ENCODE measurements around the gene ATL2.

ATL2 gene

DNA sequence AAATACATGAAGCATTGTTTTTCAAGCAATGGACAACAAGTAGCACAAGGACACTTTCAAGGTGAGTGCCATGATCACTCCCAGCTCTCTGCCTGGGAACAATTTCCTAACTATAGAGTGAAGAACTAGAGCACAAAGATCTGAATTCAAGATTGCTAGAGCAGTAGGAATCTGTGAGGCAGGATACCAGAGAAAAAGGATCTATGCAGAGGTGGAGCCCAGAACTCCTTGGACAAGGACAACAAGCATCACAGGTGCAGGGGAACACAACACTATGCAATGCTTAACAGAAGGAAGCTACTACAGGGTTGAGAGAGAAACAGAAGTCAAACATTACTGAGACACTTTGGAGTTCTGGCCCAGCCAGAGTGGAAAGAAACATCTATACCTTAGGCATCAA is 24.7 kb downstream of the ATL2 start:
- TF ChIP-seq CTCF (IDR thresholded peaks at IDR 0.05; ENCODE audit: extremely low read depth, missing control alignments): no peak

DNA sequence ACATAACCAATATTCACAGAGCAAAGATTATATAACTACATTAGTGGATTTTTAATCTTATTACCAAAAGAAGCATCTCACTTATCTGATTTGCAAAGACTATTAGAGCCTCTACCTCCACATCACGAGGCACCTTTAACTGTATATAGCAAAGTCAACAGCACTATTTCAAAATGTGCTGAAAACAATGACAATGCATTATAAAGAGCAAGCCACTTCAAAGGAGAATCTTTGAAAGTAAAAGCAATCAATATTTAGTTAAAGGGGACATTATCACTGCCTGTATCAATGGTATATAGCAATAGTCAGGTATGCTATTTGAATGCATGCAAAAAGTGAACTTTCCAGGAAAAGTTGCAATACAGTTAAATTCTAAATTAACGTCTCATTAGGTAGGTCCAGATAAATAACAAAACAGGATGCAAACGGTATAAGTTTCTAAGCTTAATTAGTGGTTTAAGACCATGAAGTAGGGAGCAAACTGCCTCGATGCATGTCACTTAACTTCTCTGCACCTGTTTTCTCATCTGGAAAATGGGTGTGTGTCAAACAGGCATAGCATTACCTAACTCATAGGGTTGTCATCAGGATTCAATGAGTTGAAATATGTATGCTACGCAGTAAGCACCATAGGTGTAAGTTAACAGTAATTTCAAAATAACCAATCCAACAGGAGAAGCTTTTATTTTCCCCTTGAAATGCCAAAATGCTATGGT is 31.6 kb downstream of the ATL2 start:
- no peak for DNase-seq (ENCODE audit: low spot score)

More for the DNA sequence above, 24.7 kb downstream of the ATL2 start:
- DNase-seq (ENCODE audit: low spot score): no peak

DNA sequence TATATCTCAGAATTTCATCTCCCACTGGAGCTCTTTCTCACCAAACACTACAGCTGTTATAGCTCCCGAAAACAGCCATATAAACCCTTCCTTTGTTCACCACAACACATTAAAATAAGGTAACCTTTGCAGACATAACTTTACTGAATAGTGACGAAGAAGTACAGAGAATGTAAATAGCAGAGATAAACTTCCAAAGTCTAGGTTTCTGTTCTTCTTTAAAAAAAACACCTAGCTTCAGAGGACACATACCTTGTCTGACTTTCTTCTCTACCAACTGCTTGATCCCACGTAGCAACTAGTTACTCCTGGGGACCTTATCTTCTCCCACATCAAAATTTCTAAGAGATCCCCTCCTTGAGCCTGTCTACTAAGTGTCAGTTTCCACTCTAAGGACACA is 32.3 kb downstream of the ATL2 start:
- no peak for DNase-seq (ENCODE audit: low spot score)
- TF ChIP-seq CTCF (IDR thresholded peaks at IDR 0.05; ENCODE audit: extremely low read depth, missing control alignments): no peak

More for the DNA sequence above, 31.6 kb downstream of the ATL2 start:
- TF ChIP-seq CTCF (IDR thresholded peaks at IDR 0.05; ENCODE audit: extremely low read depth, missing control alignments): no peak

DNA sequence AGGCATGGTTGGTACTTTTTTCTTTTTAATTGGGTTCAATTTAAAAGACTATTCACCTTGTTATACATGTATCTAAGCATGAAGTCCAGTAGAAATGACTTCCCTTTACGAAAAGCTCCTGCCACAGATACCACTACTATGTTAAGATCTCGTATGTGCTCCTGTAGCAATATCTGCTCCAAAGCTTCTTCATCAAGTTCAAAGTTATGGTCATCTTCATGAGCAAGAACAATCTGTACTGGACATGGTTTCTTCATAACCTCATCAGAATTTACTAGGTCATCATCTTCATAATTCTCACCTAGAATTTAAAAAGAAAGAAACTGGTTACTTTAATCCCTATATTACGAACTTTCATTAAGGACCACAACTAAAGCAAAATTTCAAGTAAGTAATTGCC is 33.9 kb downstream of the ATL2 start:
- TF ChIP-seq CTCF (IDR thresholded peaks at IDR 0.05; ENCODE audit: extremely low read depth, missing control alignments): no peak

GRCh38 chr2:38336621-38337020 is 40.5 kb downstream of the ATL2 start:
- DNase-seq (ENCODE audit: low spot score): no peak
- TF ChIP-seq CTCF (IDR thresholded peaks at IDR 0.05; ENCODE audit: extremely low read depth, missing control alignments): no peak

More for the DNA sequence above, 33.9 kb downstream of the ATL2 start:
- no peak for DNase-seq (ENCODE audit: low spot score)

GRCh38 chr2:38330754-38331153 is 46.3 kb downstream of the ATL2 start:
- no peak for DNase-seq (ENCODE audit: low spot score)
- no peak for TF ChIP-seq CTCF (IDR thresholded peaks at IDR 0.05; ENCODE audit: extremely low read depth, missing control alignments)

GRCh38 chr2:38327580-38327979 is 49.5 kb downstream of the ATL2 start:
- DNase-seq (ENCODE audit: low spot score): no peak
- no peak for TF ChIP-seq CTCF (IDR thresholded peaks at IDR 0.05; ENCODE audit: extremely low read depth, missing control alignments)

Measured in GM20000 (cell line).